ENCODE measurements around the gene VSNL1.

DNA sequence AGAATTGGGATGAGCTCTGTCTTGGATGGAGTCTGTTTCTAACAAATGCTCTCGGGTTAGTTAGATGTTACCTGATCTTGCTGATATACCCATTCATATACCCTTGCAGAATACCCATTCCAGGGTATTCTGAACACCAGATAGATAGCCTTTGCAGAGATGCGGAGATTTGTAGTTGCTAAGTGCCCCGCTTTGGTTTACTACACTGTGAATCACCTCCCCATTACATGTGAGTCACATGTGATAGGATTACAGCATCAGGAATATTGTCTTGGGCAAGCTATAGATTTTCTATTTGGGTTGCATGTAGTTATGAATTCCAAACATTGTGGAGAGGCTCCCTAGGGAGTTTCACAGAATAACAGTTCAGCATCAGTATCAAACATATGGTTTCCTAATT is 3.8 kb downstream of the VSNL1 start:
- TF ChIP-seq, protein P1, sequence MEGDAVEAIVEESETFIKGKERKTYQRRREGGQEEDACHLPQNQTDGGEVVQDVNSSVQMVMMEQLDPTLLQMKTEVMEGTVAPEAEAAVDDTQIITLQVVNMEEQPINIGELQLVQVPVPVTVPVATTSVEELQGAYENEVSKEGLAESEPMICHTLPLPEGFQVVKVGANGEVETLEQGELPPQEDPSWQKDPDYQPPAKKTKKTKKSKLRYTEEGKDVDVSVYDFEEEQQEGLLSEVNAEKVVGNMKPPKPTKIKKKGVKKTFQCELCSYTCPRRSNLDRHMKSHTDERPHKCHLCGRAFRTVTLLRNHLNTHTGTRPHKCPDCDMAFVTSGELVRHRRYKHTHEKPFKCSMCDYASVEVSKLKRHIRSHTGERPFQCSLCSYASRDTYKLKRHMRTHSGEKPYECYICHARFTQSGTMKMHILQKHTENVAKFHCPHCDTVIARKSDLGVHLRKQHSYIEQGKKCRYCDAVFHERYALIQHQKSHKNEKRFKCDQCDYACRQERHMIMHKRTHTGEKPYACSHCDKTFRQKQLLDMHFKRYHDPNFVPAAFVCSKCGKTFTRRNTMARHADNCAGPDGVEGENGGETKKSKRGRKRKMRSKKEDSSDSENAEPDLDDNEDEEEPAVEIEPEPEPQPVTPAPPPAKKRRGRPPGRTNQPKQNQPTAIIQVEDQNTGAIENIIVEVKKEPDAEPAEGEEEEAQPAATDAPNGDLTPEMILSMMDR (conservative IDR thresholded peaks at IDR 0.05) = no peak
- TF ChIP-seq ZFX (IDR thresholded peaks at IDR 0.05) = no peak

Data from C4-2B (cell line).